Measurements from ENCODE around the gene ZFP90. TPM values are rescaled to one million over a fixed set of nuclear protein-coding genes. Genes with fewer than 3 reads are reported as not detected.

Gene ZFP90
- total and polyA plus RNA-seq, 4 donors: 2.1 to 18.9 (median 5.6) TPM

DNA sequence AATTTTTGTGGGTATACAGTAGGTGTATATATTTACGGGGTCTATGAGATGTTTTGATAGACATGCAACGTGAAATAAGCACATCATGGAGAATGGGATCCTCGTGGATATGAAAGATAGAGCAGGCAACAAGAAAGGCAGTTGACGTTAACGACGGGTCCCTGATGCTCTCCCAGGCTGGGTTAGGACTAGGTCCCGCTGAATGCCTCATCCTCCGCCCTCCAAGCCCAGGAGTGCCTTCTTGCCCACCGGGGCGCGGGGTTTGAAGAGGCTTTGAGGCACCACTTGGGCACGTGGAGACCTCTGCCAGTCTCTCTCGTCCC lies 9.5 kb upstream of the ZFP90 start:
- Histone ChIP-seq H3K4me3 (ENCODE audit: low read depth in 1 of 3, low read length in 3 of 3) (peak overlapping the region; percentile 59 to 78 (median 69)), H3K9me3 (ENCODE audit: control insufficient read depth in 4 of 4, low read length in 3 of 4) (no peaks in the 10 kb centered on the region), H3K27ac (ENCODE audit: low read depth in 1 of 2, low read length in 2 of 2) (no peak overlapping the region), H3K4me1 (ENCODE audit: control insufficient read depth in 4 of 4, insufficient read depth in 4 of 4, low read length in 3 of 4) (peaks cover 2 to 25% (median 16%) of the 10 kb centered on the region in 4 donors), H3K9ac (ENCODE audit: low read depth in 1 of 2, low read length in 2 of 2) (no peak overlapping the region), H3K27me3 (ENCODE audit: control insufficient read depth in 4 of 4, insufficient read depth in 4 of 4, low read length in 3 of 4) (no peaks in the 10 kb centered on the region), H3K36me3 (ENCODE audit: control insufficient read depth in 4 of 4, insufficient read depth in 3 of 4, low read depth in 1 of 4, low read length in 3 of 4) (peaks cover 0 to 2% (median 0%) of the 10 kb centered on the region in 4 donors)
- 26% methylated on average over 13 of the region's 13 CpGs for WGBS
- no peak for TF ChIP-seq NR2F2 (IDR thresholded peaks at IDR 0.05)
- TF ChIP-seq, protein P1, sequence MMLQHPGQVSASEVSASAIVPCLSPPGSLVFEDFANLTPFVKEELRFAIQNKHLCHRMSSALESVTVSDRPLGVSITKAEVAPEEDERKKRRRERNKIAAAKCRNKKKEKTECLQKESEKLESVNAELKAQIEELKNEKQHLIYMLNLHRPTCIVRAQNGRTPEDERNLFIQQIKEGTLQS (IDR thresholded peaks at IDR 0.05): no peak
- no peak for DNase-seq (ENCODE audit: low spot score)

DNA sequence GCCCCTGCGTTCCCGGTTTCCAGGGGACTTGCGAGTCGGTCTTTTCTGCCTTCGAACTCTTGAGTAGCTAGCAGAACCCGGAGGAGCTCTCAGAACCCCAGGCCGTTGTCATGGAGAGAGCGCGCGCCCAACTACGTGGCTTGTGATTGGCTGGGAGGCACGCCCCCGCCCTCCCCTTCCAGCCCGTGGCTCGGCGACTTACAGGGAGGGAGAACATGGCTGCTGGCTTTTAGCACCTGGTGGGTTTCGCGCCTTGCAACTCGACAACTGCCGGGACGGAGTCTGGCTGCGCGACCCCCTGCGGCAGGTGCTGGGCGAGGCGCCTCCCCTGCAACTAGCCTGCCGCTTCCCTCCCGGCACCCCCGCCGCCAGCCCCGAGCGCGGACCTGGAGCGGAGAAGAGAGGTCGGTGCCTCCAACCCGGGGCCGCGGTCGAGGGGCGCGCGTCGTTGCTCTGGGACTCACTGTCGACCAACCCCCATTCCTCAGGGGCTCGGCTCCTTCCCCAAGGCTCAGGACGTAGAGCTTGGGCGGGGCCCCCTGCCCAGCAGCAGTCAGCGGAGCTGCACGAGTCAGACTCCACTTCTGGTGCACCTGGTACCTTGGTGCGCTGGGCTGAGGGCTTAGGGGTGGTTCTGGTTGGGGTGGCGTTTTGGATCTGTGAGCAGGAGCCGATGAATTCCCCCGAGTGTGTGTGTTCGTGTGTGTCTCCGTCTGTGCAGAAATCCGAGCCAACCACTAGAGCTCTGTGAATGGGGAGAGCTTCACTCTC lies 9.0 kb upstream of the ZFP90 start:
- DNase-seq (ENCODE audit: low spot score): peak; percentile 93
- Histone ChIP-seq H3K9ac (ENCODE audit: low read depth in 1 of 2, low read length in 2 of 2) (peak overlapping the region in 1 of 2 donors; percentile 1), H3K27me3 (ENCODE audit: control insufficient read depth in 4 of 4, insufficient read depth in 4 of 4, low read length in 3 of 4) (no peaks in the 10 kb centered on the region), H3K4me1 (ENCODE audit: control insufficient read depth in 4 of 4, insufficient read depth in 4 of 4, low read length in 3 of 4) (peaks cover 2 to 25% (median 16%) of the 10 kb centered on the region in 4 donors), H3K27ac (ENCODE audit: low read depth in 1 of 2, low read length in 2 of 2) (no peak overlapping the region), H3K9me3 (ENCODE audit: control insufficient read depth in 4 of 4, low read length in 3 of 4) (no peaks in the 10 kb centered on the region), H3K4me3 (ENCODE audit: low read depth in 1 of 3, low read length in 3 of 3) (peak overlapping the region; percentile 59 to 78 (median 69)), H3K36me3 (ENCODE audit: control insufficient read depth in 4 of 4, insufficient read depth in 3 of 4, low read depth in 1 of 4, low read length in 3 of 4) (peaks cover 0 to 2% (median 0%) of the 10 kb centered on the region in 4 donors)
- 1% methylated on average over 56 of the region's 56 CpGs for WGBS
- no peak for TF ChIP-seq HNF4A (conservative IDR thresholded peaks at IDR 0.05)
- no peak for TF ChIP-seq HNF4G (IDR thresholded peaks at IDR 0.05)
- no peak for TF ChIP-seq GABPA (IDR thresholded peaks at IDR 0.05 in 1 of 2, conservative IDR thresholded peaks at IDR 0.05 in 1 of 2)
- TF ChIP-seq FOXA2 (IDR thresholded peaks at IDR 0.05): no peak
- TF ChIP-seq FOXA1 (IDR thresholded peaks at IDR 0.05): no peak
- TF ChIP-seq, protein P1 (IDR thresholded peaks at IDR 0.05): no peak
- TF ChIP-seq REST (IDR thresholded peaks at IDR 0.05): no peak
- TF ChIP-seq NR2F2 (IDR thresholded peaks at IDR 0.05): no peak
- TF ChIP-seq, protein P2, sequence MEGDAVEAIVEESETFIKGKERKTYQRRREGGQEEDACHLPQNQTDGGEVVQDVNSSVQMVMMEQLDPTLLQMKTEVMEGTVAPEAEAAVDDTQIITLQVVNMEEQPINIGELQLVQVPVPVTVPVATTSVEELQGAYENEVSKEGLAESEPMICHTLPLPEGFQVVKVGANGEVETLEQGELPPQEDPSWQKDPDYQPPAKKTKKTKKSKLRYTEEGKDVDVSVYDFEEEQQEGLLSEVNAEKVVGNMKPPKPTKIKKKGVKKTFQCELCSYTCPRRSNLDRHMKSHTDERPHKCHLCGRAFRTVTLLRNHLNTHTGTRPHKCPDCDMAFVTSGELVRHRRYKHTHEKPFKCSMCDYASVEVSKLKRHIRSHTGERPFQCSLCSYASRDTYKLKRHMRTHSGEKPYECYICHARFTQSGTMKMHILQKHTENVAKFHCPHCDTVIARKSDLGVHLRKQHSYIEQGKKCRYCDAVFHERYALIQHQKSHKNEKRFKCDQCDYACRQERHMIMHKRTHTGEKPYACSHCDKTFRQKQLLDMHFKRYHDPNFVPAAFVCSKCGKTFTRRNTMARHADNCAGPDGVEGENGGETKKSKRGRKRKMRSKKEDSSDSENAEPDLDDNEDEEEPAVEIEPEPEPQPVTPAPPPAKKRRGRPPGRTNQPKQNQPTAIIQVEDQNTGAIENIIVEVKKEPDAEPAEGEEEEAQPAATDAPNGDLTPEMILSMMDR (IDR thresholded peaks at IDR 0.05; ENCODE audit: low read depth, low read length, missing input control): no peak
- no peak for TF ChIP-seq TAF1 (conservative IDR thresholded peaks at IDR 0.05)
- TF ChIP-seq RXRA (IDR thresholded peaks at IDR 0.05): no peak
- peak; percentile 62 for TF ChIP-seq SP1 (IDR thresholded peaks at IDR 0.05)
- peak; percentile 96 to 98 for TF ChIP-seq EGR1 (IDR thresholded peaks at IDR 0.05; ENCODE audit: low read depth in 2 of 2)
- no peak for TF ChIP-seq JUND (IDR thresholded peaks at IDR 0.05)
- TF ChIP-seq, protein P3, sequence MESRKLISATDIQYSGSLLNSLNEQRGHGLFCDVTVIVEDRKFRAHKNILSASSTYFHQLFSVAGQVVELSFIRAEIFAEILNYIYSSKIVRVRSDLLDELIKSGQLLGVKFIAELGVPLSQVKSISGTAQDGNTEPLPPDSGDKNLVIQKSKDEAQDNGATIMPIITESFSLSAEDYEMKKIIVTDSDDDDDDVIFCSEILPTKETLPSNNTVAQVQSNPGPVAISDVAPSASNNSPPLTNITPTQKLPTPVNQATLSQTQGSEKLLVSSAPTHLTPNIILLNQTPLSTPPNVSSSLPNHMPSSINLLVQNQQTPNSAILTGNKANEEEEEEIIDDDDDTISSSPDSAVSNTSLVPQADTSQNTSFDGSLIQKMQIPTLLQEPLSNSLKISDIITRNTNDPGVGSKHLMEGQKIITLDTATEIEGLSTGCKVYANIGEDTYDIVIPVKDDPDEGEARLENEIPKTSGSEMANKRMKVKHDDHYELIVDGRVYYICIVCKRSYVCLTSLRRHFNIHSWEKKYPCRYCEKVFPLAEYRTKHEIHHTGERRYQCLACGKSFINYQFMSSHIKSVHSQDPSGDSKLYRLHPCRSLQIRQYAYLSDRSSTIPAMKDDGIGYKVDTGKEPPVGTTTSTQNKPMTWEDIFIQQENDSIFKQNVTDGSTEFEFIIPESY (IDR thresholded peaks at IDR 0.05): no peak
- TF ChIP-seq RAD21 (IDR thresholded peaks at IDR 0.05): no peak
- peak; percentile 95 for TF ChIP-seq YY1 (IDR thresholded peaks at IDR 0.05)
- TF ChIP-seq, protein P4, sequence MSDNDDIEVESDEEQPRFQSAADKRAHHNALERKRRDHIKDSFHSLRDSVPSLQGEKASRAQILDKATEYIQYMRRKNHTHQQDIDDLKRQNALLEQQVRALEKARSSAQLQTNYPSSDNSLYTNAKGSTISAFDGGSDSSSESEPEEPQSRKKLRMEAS (IDR thresholded peaks at IDR 0.05): peak; percentile 31
